ENCODE data around the gene FAM43A. TPM values are rescaled to one million over a fixed set of nuclear protein-coding genes. Genes with fewer than 3 reads are reported as not detected.

FAM43A gene
- total and polyA plus RNA-seq, 9 of the 15 experiments (the other 6 are each of a cell fraction or from before 2014, with no cell fraction given): 0.03 to 1.2 (median 0.21) TPM

- TF ChIP-seq ZNF551 (CRISPR knock-in tag; IDR thresholded peaks at IDR 0.05): no peak
- TF ChIP-seq RBM25 (IDR thresholded peaks at IDR 0.05; ENCODE audit: low read depth, low read length, severe bottlenecking): no peak
- TF ChIP-seq MGA (IDR thresholded peaks at IDR 0.05): peak; percentile 47
- peak; percentile 98 for TF ChIP-seq SAP30 (IDR thresholded peaks at IDR 0.05; ENCODE audit: borderline replicate concordance, insufficient read depth, low read depth, low read length, poor library complexity, severe bottlenecking)
- TF ChIP-seq TCF15 (CRISPR knock-in tag; IDR thresholded peaks at IDR 0.05): no peak
- TF ChIP-seq POLR2H (tag; IDR thresholded peaks at IDR 0.05; ENCODE audit: low read depth): peak; percentile 69
- TF ChIP-seq HEY1 (CRISPR knock-in tag; IDR thresholded peaks at IDR 0.05; ENCODE audit: borderline replicate concordance): no peak
- no peak for TF ChIP-seq DDX20 (tag; IDR thresholded peaks at IDR 0.05; ENCODE audit: low read depth)
- 0 out of 2 replicates have a peak, but pooled peaks have one; percentile 44 for TF ChIP-seq TCF7 (IDR thresholded peaks at IDR 0.05; ENCODE audit: borderline replicate concordance)
- TF ChIP-seq RAD51 (IDR thresholded peaks at IDR 0.05; ENCODE audit: borderline replicate concordance, low read depth): no peak
- TF ChIP-seq ASH1L (IDR thresholded peaks at IDR 0.05; ENCODE audit: borderline replicate concordance, low read depth, partially characterized antibody): peak; percentile 77
- no peak for TF ChIP-seq ZNF277 (CRISPR knock-in tag; IDR thresholded peaks at IDR 0.05; ENCODE audit: borderline replicate concordance)
These were observed 13.5 kb upstream of the FAM43A start, which contains the start of gene LSG1 (continued) for GRCh38 chr3:194671900-194672808.

Measured in K562 (cell line).